SJSA1 (cell line): ENCODE results near the gene MT1A. TPM values are rescaled to one million over a fixed set of nuclear protein-coding genes. Genes with fewer than 3 reads are reported as not detected.
A peak's percentile ranks its signal among the peaks of the same experiment; 100 is the strongest.
"Not testable (repeated sequence)": the region's sequence is repeated elsewhere in the genome, so short reads cannot be mapped to it uniquely, and the experiment has no call there.

Experiments
- DNase-seq, 2 experiments: peaks; one replicate each; pipeline ENCODE4 v3.0.0-alpha.2; 2015 to 2020; ENCODE audit warnings: low spot score in 2 of 2, low read depth in 1 of 2
- H3K27ac ChIP-seq: fragments of 250-450 bp; sonication (Bioruptor Pico); 2 replicates; pipeline ENCODE4 v1.5.1; 2020; ENCODE audit warnings: mild to moderate bottlenecking, moderate library complexity
- H3K27me3 ChIP-seq: fragments of 250-450 bp; sonication (Bioruptor Pico); replicated peaks from 2 replicates; pipeline ENCODE4 v1.5.1; 2020; ENCODE audit warnings: mild to moderate bottlenecking, moderate library complexity
- H3K36me3 ChIP-seq: fragments of 250-450 bp; sonication (Bioruptor Pico); 2 replicates; pipeline ENCODE4 v1.5.1; 2020; ENCODE audit warnings: mild to moderate bottlenecking
- H3K4me1 ChIP-seq: fragments of 250-450 bp; sonication (Bioruptor Pico); replicated peaks from 2 replicates; pipeline ENCODE4 v1.6.1; 2021; ENCODE audit warnings: mild to moderate bottlenecking
- H3K4me3 ChIP-seq: fragments of 250-450 bp; sonication (Bioruptor Pico); 2 replicates; pipeline ENCODE4 v1.5.1; 2020; ENCODE audit warnings: mild to moderate bottlenecking
- H3K9me3 ChIP-seq: fragments of 250-450 bp; sonication (Bioruptor Pico); replicated peaks from 2 replicates; pipeline ENCODE4 v1.5.1; 2020; ENCODE audit warnings: mild to moderate bottlenecking
- total RNA-seq: library from RNA; depleted of rRNA; stranded (reverse); fragments of >200 nt; shearing (Covaris generic); gene quantifications from 2 replicates; pipeline ENCODE4 v1.2.3, GENCODE V29; 2014

MT1A gene
- total RNA-seq, 1 experiment from 2014 or later = not detected

GRCh38 chr16:56616608-56617211, 21.8 kb upstream of the MT1A start:
- Histone ChIP-seq H3K4me1 (peaks cover 36% of the 10 kb centered on the region), H3K4me3 (no peak overlapping the region), H3K27ac (no peak overlapping the region)

DNA sequence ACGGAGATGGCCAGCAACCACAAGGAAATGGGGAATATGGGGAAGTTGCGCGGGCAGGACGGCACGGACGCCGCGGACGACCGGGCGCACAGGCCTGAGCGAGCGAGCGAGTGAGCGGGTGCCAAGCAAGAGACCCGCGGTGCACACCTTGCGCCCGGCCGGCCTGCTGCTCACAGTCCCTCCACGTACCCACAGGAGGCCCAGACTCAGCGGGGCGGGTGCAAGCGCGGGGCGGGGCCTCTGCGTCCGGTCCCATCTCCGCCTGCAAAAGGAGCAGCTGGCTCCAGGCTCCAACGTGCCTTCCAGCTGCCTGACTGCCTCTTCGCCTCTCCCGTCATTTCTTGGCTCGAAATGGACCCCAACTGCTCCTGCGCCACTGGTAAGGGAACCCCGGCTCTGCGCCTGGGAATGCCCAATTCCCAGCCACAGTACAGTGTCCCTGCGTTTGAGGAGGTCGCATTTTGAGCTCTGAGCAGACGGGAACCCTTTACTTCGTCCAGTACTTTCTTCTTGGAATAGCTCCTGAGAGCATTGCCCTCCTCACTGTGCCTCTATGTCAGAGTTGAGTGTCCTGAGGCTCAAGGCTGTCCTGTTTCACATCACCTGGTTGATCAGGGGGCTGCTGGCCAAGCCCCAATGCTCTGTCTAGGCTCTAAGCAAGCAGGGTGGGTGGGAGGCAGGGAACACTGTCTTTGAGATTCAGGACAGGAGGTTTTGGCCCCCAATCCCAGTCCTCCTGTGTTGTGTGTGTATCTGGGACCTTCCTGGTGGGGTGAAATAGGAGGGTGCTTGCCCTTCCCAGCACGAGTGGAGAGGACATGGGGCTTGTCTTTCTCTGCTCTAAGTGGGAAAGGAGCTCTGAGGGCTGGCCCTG, 21.0 kb upstream of the MT1A start:
- Histone ChIP-seq H3K36me3 (no peaks in the 10 kb centered on the region), H3K27me3 (no peaks in the 10 kb centered on the region), H3K4me1 (peaks cover 30% of the 10 kb centered on the region), H3K27ac (no peak overlapping the region), H3K9me3 (no peaks in the 10 kb centered on the region), H3K4me3 (no peak overlapping the region)
- no peak for DNase-seq

More at GRCh38 chr16:56616608-56617211, 21.8 kb upstream of the MT1A start:
- no peaks in the 10 kb centered on the region for H3K36me3 ChIP-seq
- DNase-seq = no peak
- H3K9me3 ChIP-seq = no peaks in the 10 kb centered on the region
- H3K27me3 ChIP-seq = no peaks in the 10 kb centered on the region

DNA sequence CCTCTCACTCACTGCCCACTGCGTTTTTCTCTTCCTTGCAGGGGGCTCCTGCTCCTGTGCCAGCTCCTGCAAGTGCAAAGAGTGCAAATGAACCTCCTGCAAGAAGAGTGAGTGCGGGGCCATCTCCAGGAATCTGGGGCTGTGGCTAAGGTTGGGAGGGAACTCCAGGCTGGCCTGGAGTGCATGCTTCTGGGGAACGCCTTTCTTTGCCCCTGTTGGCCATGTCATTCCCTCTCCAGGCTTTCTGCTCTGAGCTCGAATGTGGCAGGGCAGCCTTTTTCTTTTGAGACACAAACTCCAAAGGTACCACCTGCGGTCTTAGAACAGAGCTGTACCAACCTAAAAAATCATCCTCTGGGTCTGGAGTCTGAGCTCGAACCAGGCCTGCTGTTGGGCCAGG, 20.3 kb upstream of the MT1A start:
- DNase-seq = no peak
- no peak overlapping the region for H3K4me3 ChIP-seq
- no peaks in the 10 kb centered on the region for H3K36me3 ChIP-seq
- no peaks in the 10 kb centered on the region for H3K27me3 ChIP-seq
- H3K9me3 ChIP-seq = no peaks in the 10 kb centered on the region
- peaks cover 23% of the 10 kb centered on the region for H3K4me1 ChIP-seq
- no peak overlapping the region for H3K27ac ChIP-seq

GRCh38 chr16:56620339-56620897, 18.0 kb upstream of the MT1A start:
- H3K4me1 ChIP-seq = peaks cover 6% of the 10 kb centered on the region
- H3K36me3 ChIP-seq = no peaks in the 10 kb centered on the region
- no peak overlapping the region for H3K27ac ChIP-seq
- H3K4me3 ChIP-seq = no peak overlapping the region
- no peaks in the 10 kb centered on the region; the same call in 1 of the 2 replicates for H3K27me3 ChIP-seq
- no peak for DNase-seq
- no peaks in the 10 kb centered on the region for H3K9me3 ChIP-seq

- not testable (repeated sequence) for H3K27ac ChIP-seq, DNase-seq, H3K4me3 ChIP-seq, H3K36me3 ChIP-seq, H3K27me3 ChIP-seq, H3K9me3 ChIP-seq
- peaks cover 12% of the 10 kb centered on the region for H3K4me1 ChIP-seq
Observed at GRCh38 chr16:56621665-56622445, 16.6 kb upstream of the MT1A start.

DNA sequence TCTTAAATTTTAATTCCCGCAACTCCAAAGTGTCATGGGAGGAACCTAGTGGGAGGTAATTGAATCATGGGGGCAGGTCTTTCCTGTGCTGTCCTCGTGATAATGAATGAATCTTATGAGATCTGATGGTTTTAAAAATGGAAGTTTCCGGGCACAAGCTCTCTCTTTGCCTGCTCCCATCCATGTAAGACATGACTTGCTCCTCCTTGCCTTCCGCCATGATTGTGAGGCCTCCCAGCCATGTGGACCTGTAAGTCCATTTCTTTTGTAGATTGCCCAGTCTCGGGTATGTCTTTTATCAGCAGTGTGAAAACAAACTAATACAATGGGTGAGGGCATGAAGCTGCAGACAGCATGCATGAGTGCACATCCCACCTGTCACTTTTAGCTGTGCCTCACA, 15.3 kb upstream of the MT1A start:
- H3K36me3 ChIP-seq, H3K9me3 ChIP-seq, H3K27ac ChIP-seq, H3K27me3 ChIP-seq, DNase-seq, H3K4me3 ChIP-seq: not testable (repeated sequence)
- peaks cover 20% of the 10 kb centered on the region for H3K4me1 ChIP-seq

DNA sequence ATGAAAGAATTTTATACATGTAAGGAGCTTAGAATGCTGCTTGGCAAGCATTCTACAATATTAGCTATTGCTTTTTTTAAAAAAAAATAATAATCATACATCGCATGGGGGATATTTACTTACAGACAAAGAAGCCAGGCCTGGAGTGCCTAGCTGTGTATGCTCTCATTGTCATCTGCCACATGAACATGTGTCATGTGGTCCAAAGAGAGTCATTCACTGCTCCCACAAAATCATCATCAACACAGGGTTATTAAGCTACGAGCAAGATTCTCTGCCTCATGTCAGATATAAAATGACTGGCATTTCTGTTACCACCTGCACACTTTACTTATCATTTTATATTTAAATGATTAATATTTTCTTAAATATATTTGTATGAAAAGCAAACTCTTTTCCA, 14.8 kb upstream of the MT1A start:
- Histone ChIP-seq H3K4me3 (no peak overlapping the region), H3K27me3 (no peaks in the 10 kb centered on the region; the same call in 1 of the 2 replicates), H3K9me3 (no peaks in the 10 kb centered on the region), H3K36me3 (no peaks in the 10 kb centered on the region; the same call in 1 of the 2 replicates), H3K4me1 (peaks cover 20% of the 10 kb centered on the region), H3K27ac (no peak overlapping the region)
- no peak for DNase-seq

GRCh38 chr16:56625140-56625942, 13.1 kb upstream of the MT1A start, which contains the start of gene MT1E:
MT1E (plus strand) TSS chr16:56625781; CDS start chr16:56625852, 71 bp downstream.
- Histone ChIP-seq H3K27ac (peak within 1 kb of the TSS; percentile 36), H3K9me3 (no peaks in the 10 kb centered on the region), H3K4me3 (peak within 1 kb of the TSS; percentile 42), H3K27me3 (no peaks in the 10 kb centered on the region; the same call in 1 of the 2 replicates), H3K4me1 (peaks cover 20% of the 10 kb centered on the region), H3K36me3 (no peaks in the 10 kb centered on the region; the same call in 1 of the 2 replicates)
- peak in 1 of 2 experiments; percentile 41 for DNase-seq

- Histone ChIP-seq H3K9me3 (no peaks in the 10 kb centered on the region), H3K27ac (peak overlapping the region; percentile 36), H3K36me3 (no peaks in the 10 kb centered on the region; the same call in 1 of the 2 replicates), H3K4me3 (peak overlapping the region; percentile 42), H3K4me1 (peaks cover 20% of the 10 kb centered on the region), H3K27me3 (no peaks in the 10 kb centered on the region; the same call in 1 of the 2 replicates)
- DNase-seq = no peak
Observed at GRCh38 chr16:56625943-56626654, 12.4 kb upstream of the MT1A start.

- Histone ChIP-seq H3K4me3 (peak overlapping the region; percentile 42; the same call in 1 of the 2 replicates), H3K9me3 (no peaks in the 10 kb centered on the region), H3K4me1 (peaks cover 20% of the 10 kb centered on the region), H3K27me3 (no peaks in the 10 kb centered on the region; the same call in 1 of the 2 replicates), H3K27ac (peak overlapping the region; percentile 66), H3K36me3 (no peaks in the 10 kb centered on the region; the same call in 1 of the 2 replicates)
- peak in 1 of 2 experiments; percentile 20 for DNase-seq
Observed at GRCh38 chr16:56626685-56627084, 11.8 kb upstream of the MT1A start.

DNA sequence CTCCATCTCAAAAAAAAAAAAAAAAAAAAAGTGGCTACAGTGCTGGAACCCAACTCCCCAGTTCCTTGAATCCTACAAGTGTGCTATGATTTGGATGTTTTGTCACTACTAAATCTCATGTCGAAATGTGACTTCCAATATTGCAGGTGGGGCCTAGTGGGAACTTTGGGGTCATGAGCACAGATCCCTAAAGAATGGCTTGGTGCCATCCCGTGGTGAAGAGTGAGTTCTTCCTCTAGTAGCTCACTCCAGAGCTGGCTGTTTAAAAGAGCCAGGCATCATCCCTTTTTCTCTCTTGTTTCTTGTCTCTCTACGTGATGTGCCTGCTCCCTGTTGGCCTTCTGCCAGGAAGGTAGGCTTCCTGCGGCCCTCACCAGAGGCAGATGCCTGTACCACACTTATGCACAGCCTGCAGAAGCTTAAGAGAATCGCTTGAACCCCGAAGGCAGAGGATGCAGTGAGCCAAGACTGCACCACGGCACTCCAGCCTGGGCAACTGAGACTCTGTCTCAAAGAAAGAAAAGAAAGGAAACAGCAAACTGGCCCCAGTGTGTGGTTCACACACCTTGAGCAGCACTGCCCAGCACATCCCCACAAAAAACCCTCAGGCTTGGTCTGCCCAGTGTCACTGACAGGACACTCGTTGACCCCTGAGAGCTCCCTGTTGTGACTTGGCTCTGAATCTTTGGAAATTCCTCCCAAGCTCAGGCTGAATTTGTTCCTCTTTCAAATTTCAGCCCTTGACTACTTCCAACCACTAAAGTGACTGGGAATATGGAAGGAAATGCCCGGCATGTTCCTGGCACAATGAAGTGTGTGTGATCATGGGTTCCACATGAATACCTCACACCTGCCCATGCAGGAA, 9.7 kb upstream of the MT1A start:
- Histone ChIP-seq H3K4me3 (no peak overlapping the region), H3K27ac (no peak overlapping the region), H3K9me3 (no peaks in the 10 kb centered on the region), H3K4me1 (peaks cover 27% of the 10 kb centered on the region), H3K36me3 (no peaks in the 10 kb centered on the region; the same call in 1 of the 2 replicates), H3K27me3 (no peaks in the 10 kb centered on the region; the same call in none of the 2 replicates)
- DNase-seq = no peak
